Spleen (tissue), 7 donors: ENCODE measurements around the gene CSTF3.

Source experiments
- POLR2A ChIP-seq, 3 donors: fragments of 450-650 bp; IDR thresholded peaks; one replicate each; pipeline ENCODE4 v1.5.1; 2017; ENCODE audit warnings: antibody characterized with exemption in 3 of 3, mild to moderate bottlenecking in 1 of 3
- POLR2AphosphoS5 ChIP-seq, 3 donors: sonication (generic); formaldehyde crosslinking; IDR thresholded peaks; one replicate each; pipeline ENCODE4 v1.5.1; 2017; ENCODE audit warnings: antibody characterized with exemption in 3 of 3
- TF ChIP-seq, protein P1 (sequence below), 11 experiments: fragments of 200-600 bp in 7 of 11; fragments of 450-650 bp in 4 of 11; sonication (generic) in 4 of 11; IDR thresholded peaks in 8 of 11; conservative IDR thresholded peaks in 3 of 11; 1 replicate in 7 of 11; 2 replicates in 4 of 11; pipeline versions ENCODE4 v1.4.0 to v1.8.0; 2016 to 2021; ENCODE audit warnings: antibody characterized with exemption in 11 of 11, inconsistent platforms in 4 of 11, mild to moderate bottlenecking in 1 of 11
- donor health status: DM: no; HTN: no; CAD: no; lungs with moderate emphysema.
- donor health status: DM: no; HTN: no; CAD: no.
- donor health status: DM: no; HTN: no; CAD: no.

DNA sequence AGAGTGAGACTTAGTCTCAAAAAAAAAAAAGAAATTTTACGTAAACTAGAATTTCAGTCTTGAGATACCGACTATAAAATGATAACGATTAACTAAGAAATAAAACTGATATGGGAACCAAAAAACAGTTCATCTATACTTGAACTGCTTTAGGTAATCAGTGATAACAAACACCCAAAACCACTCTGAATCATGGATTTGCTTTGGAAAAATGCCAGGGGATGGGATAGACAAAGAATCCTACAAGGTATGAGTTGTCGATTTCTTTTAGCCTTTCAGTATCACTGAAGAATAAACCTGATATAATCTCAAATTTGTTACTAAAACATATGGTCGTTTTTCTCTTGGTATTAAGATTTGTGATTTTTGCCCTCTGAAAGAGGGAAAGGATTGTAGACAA, 13.7 kb downstream of the CSTF3 start:
- TF ChIP-seq, protein P1, sequence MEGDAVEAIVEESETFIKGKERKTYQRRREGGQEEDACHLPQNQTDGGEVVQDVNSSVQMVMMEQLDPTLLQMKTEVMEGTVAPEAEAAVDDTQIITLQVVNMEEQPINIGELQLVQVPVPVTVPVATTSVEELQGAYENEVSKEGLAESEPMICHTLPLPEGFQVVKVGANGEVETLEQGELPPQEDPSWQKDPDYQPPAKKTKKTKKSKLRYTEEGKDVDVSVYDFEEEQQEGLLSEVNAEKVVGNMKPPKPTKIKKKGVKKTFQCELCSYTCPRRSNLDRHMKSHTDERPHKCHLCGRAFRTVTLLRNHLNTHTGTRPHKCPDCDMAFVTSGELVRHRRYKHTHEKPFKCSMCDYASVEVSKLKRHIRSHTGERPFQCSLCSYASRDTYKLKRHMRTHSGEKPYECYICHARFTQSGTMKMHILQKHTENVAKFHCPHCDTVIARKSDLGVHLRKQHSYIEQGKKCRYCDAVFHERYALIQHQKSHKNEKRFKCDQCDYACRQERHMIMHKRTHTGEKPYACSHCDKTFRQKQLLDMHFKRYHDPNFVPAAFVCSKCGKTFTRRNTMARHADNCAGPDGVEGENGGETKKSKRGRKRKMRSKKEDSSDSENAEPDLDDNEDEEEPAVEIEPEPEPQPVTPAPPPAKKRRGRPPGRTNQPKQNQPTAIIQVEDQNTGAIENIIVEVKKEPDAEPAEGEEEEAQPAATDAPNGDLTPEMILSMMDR (IDR thresholded peaks at IDR 0.05 in 8 of 11, conservative IDR thresholded peaks at IDR 0.05 in 3 of 11) = no peak
- TF ChIP-seq POLR2AphosphoS5 (IDR thresholded peaks at IDR 0.05) = no peak
- TF ChIP-seq POLR2A (IDR thresholded peaks at IDR 0.05) = no peak
